ENCODE measurements around the gene TRANK1. TPM values are rescaled to one million over a fixed set of nuclear protein-coding genes. Genes with fewer than 3 reads are reported as not detected.

The TRANK1 gene
- total RNA-seq, 1 experiment from 2014 or later = 10.5 TPM

DNA sequence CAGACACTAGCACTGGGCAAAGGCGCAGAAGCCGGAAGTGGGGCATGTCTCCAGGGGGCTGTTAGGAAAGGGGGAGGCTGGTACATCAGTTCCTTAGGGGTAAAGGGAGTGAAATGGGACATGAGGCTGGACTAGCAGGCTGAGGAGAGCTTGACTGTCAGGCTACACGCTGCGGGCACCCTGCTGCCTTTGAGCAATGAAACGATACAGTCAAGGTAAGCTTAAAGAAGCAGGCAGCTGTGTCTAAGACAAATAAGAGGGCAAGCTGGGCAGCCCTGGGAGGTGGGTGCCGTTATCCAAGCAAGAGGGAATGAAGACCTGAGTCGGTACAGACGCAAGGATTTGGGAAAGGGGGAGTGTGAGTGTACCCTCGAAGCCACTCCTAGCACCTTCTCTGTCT lies 129.5 kb downstream of the TRANK1 start:
- H3K27me3 Mint-ChIP-seq (ENCODE audit: low read depth) = no peaks in the 10 kb centered on the region
- CTCF ChIA-PET = interaction anchor here (0.6 to 4.8 kb wide), 15 partner anchors 9 to 143 kb away, joined by 3 to 37 read pairs (median 5); no protein-coding TSS in a partner anchor
- no peaks in the 10 kb centered on the region for H3K9me3 Mint-ChIP-seq
- POLR2A ChIA-PET = no interaction called here
- H3K4me1 Mint-ChIP-seq = peaks cover 5% of the 10 kb centered on the region; the same call in 1 of the 2 replicates
- no peaks in the 10 kb centered on the region for H3K36me3 Mint-ChIP-seq
- no peak overlapping the region for H3K27ac Mint-ChIP-seq
- ATAC-seq (no peak), DNase-seq (ENCODE audit: low spot score) (no peak)
- no peak overlapping the region for H3K4me3 Mint-ChIP-seq
- TF ChIP-seq NR3C1 (CRISPR knock-in tag; conservative IDR thresholded peaks at IDR 0.05; ENCODE audit: low read depth) (no peak), SMAD4 (CRISPR knock-in tag; IDR thresholded peaks at IDR 0.05) (no peak), TEAD1 (CRISPR knock-in tag; IDR thresholded peaks at IDR 0.05) (no peak), USF2 (CRISPR knock-in tag; IDR thresholded peaks at IDR 0.05) (no peak), AR (CRISPR knock-in tag; IDR thresholded peaks at IDR 0.05) (no peak), RORB (CRISPR knock-in tag; IDR thresholded peaks at IDR 0.05) (no peak), ZBTB21 (CRISPR knock-in tag; IDR thresholded peaks at IDR 0.05; ENCODE audit: borderline replicate concordance) (no peak), MAX (CRISPR knock-in tag; IDR thresholded peaks at IDR 0.05) (no peak), JAZF1 (CRISPR knock-in tag; IDR thresholded peaks at IDR 0.05) (no peak)
- TF ChIP-seq, protein P1, sequence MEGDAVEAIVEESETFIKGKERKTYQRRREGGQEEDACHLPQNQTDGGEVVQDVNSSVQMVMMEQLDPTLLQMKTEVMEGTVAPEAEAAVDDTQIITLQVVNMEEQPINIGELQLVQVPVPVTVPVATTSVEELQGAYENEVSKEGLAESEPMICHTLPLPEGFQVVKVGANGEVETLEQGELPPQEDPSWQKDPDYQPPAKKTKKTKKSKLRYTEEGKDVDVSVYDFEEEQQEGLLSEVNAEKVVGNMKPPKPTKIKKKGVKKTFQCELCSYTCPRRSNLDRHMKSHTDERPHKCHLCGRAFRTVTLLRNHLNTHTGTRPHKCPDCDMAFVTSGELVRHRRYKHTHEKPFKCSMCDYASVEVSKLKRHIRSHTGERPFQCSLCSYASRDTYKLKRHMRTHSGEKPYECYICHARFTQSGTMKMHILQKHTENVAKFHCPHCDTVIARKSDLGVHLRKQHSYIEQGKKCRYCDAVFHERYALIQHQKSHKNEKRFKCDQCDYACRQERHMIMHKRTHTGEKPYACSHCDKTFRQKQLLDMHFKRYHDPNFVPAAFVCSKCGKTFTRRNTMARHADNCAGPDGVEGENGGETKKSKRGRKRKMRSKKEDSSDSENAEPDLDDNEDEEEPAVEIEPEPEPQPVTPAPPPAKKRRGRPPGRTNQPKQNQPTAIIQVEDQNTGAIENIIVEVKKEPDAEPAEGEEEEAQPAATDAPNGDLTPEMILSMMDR (IDR thresholded peaks at IDR 0.05) = no peak

- ChIA-PET POLR2A (no interaction called here), CTCF (interaction anchor here (0.6 to 4.8 kb wide), 15 partner anchors 8 to 144 kb away, joined by 3 to 37 read pairs (median 5); no protein-coding TSS in a partner anchor)
- TF ChIP-seq USF2 (CRISPR knock-in tag; IDR thresholded peaks at IDR 0.05) = no peak
- TF ChIP-seq, protein P1 (IDR thresholded peaks at IDR 0.05) = 0 out of 2 replicates have a peak, but pooled peaks have one; percentile 31
- TF ChIP-seq CDX4 (CRISPR knock-in tag; IDR thresholded peaks at IDR 0.05; ENCODE audit: borderline replicate concordance) = no peak
- TF ChIP-seq CREB1 (CRISPR knock-in tag; IDR thresholded peaks at IDR 0.05) = no peak
- Mint-ChIP-seq H3K36me3 (no peaks in the 10 kb centered on the region), H3K9me3 (no peaks in the 10 kb centered on the region), H3K4me1 (peaks cover 5% of the 10 kb centered on the region; the same call in 1 of the 2 replicates), H3K27me3 (ENCODE audit: low read depth) (no peaks in the 10 kb centered on the region), H3K4me3 (no peak overlapping the region), H3K27ac (no peak overlapping the region)
- peak; percentile 86 for ATAC-seq
- no peak for DNase-seq (ENCODE audit: low spot score)
These were observed 130.1 kb downstream of the TRANK1 start for GRCh38 chr3:36814776-36815175.

Data from WTC11 (cell line).